Parathyroid adenoma (tissue), 2 donors: ENCODE measurements around the gene SMIM8.

ENCODE experiments used
- H2AFZ ChIP-seq: fragments of 300-600 bp; sonication (generic); one replicate; pipeline ENCODE4 v1.7.0; 2017; ENCODE audit warnings: antibody characterized with exemption, mild to moderate bottlenecking
- H3K27ac ChIP-seq: fragments of 300-600 bp; sonication (generic); one replicate; pipeline ENCODE4 v1.7.0; 2017
- H3K27me3 ChIP-seq: fragments of 300-600 bp; sonication (generic); one replicate; pipeline ENCODE4 v1.7.0; 2017; ENCODE audit warnings: low read length; ENCODE audit not compliant: control insufficient read depth, insufficient read depth
- H3K36me3 ChIP-seq: fragments of 300-600 bp; sonication (generic); one replicate; pipeline ENCODE4 v1.7.0; 2017; ENCODE audit warnings: low read length; ENCODE audit not compliant: control insufficient read depth, insufficient read depth
- H3K4me1 ChIP-seq: fragments of 300-600 bp; sonication (generic); one replicate; pipeline ENCODE4 v1.7.0; 2017; ENCODE audit warnings: control low read depth
- H3K4me2 ChIP-seq: fragments of 300-600 bp; sonication (generic); one replicate; pipeline ENCODE4 v1.7.0; 2017; ENCODE audit warnings: low read length
- H3K4me3 ChIP-seq: fragments of 300-600 bp; sonication (generic); one replicate; pipeline ENCODE4 v1.7.0; 2017; ENCODE audit warnings: low read depth, low read length
- H3K79me2 ChIP-seq: fragments of 300-600 bp; sonication (generic); one replicate; pipeline ENCODE4 v1.7.0; 2017; ENCODE audit warnings: control low read depth
- H3K9ac ChIP-seq: fragments of 300-600 bp; sonication (generic); one replicate; pipeline ENCODE4 v1.7.0; 2017; ENCODE audit warnings: mild to moderate bottlenecking
- H3K9me3 ChIP-seq: fragments of 300-600 bp; sonication (generic); one replicate; pipeline ENCODE4 v1.7.0; 2017; ENCODE audit warnings: low read length; ENCODE audit not compliant: control insufficient read depth
- TF ChIP-seq, protein P1 (sequence below): fragments of 300-600 bp; sonication (generic); IDR thresholded peaks from one replicate; pipeline ENCODE4 v1.7.0; 2017; ENCODE audit warnings: antibody characterized with exemption, mild to moderate bottlenecking
- donor health status: primary hyperparathyroidism.

SMIM8 gene

DNA sequence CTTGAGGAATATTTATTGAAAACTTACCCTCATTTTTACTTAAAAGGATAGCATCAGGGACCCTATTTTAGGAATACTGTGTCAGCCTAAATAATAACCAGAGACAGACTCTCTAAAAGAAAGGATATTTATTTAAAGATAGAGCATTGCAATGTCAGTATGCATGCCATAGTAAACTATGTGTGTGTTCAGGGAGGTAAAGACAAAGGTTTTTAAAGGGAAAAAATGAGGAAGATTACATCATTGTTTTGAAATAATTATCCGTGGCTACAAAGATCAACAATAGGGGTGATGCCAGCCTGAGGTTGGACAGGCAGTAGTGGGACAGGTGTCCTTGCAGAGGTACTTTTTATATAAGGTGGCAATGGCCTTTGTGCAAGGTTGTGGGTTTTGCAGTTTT is 61.6 kb downstream of the SMIM8 start:
- H2AFZ ChIP-seq, result no peak overlapping the region
- no peaks in the 10 kb centered on the region for H3K9me3 ChIP-seq
- no peaks in the 10 kb centered on the region for H3K27me3 ChIP-seq

DNA sequence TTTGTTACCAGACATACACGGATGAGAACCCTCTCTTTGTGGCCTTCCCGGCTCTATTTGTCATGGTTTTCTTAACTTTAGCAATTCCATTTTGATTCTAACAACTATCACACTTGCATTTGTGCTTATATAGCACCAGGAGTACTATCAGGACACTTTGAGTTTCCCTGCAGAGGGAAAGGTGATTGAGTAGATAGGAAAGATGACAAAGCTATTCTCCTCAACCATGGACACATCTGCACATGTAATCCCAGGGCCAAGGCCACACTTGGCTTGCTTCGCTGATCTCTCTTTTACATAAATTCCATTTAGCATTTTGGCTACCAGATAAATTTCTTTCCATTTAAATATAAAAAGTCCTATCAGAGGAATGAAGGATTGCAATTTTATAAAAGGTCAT is 62.1 kb downstream of the SMIM8 start:
- no peak overlapping the region for H3K27ac ChIP-seq
- no peaks in the 10 kb centered on the region for H3K79me2 ChIP-seq
- no peak overlapping the region for H3K4me3 ChIP-seq
- TF ChIP-seq, protein P1, sequence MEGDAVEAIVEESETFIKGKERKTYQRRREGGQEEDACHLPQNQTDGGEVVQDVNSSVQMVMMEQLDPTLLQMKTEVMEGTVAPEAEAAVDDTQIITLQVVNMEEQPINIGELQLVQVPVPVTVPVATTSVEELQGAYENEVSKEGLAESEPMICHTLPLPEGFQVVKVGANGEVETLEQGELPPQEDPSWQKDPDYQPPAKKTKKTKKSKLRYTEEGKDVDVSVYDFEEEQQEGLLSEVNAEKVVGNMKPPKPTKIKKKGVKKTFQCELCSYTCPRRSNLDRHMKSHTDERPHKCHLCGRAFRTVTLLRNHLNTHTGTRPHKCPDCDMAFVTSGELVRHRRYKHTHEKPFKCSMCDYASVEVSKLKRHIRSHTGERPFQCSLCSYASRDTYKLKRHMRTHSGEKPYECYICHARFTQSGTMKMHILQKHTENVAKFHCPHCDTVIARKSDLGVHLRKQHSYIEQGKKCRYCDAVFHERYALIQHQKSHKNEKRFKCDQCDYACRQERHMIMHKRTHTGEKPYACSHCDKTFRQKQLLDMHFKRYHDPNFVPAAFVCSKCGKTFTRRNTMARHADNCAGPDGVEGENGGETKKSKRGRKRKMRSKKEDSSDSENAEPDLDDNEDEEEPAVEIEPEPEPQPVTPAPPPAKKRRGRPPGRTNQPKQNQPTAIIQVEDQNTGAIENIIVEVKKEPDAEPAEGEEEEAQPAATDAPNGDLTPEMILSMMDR, result no peak
- H3K27me3 ChIP-seq, result no peaks in the 10 kb centered on the region
- no peak overlapping the region for H3K9ac ChIP-seq
- H3K4me1 ChIP-seq, result no peaks in the 10 kb centered on the region
- H3K4me2 ChIP-seq, result no peak overlapping the region
- H2AFZ ChIP-seq, result no peak overlapping the region
- no peaks in the 10 kb centered on the region for H3K9me3 ChIP-seq
- no peaks in the 10 kb centered on the region for H3K36me3 ChIP-seq

More for the DNA sequence above, 61.6 kb downstream of the SMIM8 start:
- Histone ChIP-seq H3K4me1 (no peaks in the 10 kb centered on the region), H3K79me2 (no peaks in the 10 kb centered on the region), H3K27ac (no peak overlapping the region), H3K4me3 (no peak overlapping the region), H3K9ac (no peak overlapping the region), H3K36me3 (no peaks in the 10 kb centered on the region), H3K4me2 (no peak overlapping the region)
- TF ChIP-seq, protein P1, result no peak

DNA sequence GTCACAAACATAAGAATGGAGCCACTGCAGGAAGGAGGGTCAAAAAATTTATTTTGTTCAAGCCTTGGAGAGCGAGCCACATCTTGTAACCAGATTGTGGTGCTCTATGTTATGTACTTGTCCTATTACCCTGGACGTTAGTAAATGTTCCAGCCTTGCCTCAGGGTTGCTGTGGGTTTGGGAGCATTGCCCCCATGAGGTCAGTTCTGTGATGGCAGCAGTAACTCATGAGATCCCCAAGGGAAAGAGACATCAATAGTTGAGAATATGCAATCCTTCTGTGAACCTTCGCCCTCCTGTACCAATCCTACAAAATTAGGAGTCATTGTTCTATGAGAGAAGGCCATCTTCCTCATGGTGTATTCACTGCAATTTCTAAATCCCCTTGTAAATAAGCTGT is 68.9 kb downstream of the SMIM8 start:
- Histone ChIP-seq H3K27me3 (no peaks in the 10 kb centered on the region), H3K4me1 (no peaks in the 10 kb centered on the region), H3K9me3 (no peaks in the 10 kb centered on the region), H3K4me2 (no peak overlapping the region), H3K36me3 (no peaks in the 10 kb centered on the region), H3K9ac (no peak overlapping the region), H3K27ac (no peak overlapping the region), H3K4me3 (no peak overlapping the region), H2AFZ (no peak overlapping the region), H3K79me2 (no peaks in the 10 kb centered on the region)
- TF ChIP-seq, protein P1, result peak; percentile 16
